GM21390 (cell line): ENCODE data around the gene CXCL16.
A peak's percentile ranks its signal among the peaks of the same experiment; 100 is the strongest.

Experiments
- ATAC-seq: cut with Tn5 transposase; IDR thresholded peaks from one replicate; pipeline ENCODE4 v1.9.1; 2021; ENCODE audit not compliant: unreplicated experiment

Gene CXCL16

GRCh38 chr17:4751932-4752331 is 12.2 kb upstream of the CXCL16 start:
- ATAC-seq = no peak

GRCh38 chr17:4750606-4751005 is 10.9 kb upstream of the CXCL16 start:
- ATAC-seq = no peak

GRCh38 chr17:4748686-4749085 is 9.0 kb upstream of the CXCL16 start:
- no peak for ATAC-seq

DNA sequence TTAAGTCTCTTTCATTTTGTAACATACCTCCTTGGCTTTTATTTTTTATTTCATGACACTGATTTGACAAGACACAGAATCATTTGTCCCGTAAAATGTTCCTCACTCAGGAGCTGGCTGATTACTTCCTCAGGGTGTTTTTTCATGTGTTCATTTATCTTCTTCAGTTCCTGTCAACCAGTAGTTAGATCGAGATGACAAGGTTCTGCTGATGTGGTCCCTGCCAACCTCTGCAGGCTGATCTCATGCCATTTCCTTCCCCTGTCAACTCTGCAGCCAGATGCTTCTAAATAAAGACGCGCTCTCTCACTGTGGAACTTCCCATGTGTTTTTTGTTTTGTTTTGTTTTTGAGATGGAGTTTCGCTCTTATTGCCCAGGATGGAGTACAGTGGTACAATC is 8.1 kb upstream of the CXCL16 start:
- no peak for ATAC-seq

- no peak for ATAC-seq
Observed at GRCh38 chr17:4744999-4745969, 5.6 kb upstream of the CXCL16 start.

GRCh38 chr17:4743898-4744297 is 4.2 kb upstream of the CXCL16 start:
- ATAC-seq = no peak

GRCh38 chr17:4743216-4743615 is 3.5 kb upstream of the CXCL16 start:
- no peak for ATAC-seq

DNA sequence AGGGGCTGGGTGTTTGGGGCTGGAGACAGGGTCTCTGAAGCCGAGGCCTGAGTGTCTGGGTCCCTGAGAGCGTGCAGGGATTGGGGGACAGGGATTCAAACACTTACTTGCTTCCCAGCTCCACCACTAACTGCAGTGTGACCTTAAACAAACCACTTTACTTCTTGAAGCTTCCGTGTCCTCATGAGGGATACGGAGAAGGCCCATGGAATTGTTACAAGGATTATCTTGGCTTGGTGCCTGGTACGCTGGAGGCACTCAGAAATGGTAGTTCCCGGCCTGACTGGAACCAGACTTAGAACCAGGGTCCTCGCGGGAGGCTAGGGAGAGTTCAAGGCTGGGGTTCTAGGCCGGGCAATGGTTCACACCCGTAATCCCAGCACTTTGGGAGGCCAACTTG is 2.9 kb upstream of the CXCL16 start:
- ATAC-seq = no peak

- no peak for ATAC-seq
Observed at GRCh38 chr17:4742133-4742532, 2.4 kb upstream of the CXCL16 start.

DNA sequence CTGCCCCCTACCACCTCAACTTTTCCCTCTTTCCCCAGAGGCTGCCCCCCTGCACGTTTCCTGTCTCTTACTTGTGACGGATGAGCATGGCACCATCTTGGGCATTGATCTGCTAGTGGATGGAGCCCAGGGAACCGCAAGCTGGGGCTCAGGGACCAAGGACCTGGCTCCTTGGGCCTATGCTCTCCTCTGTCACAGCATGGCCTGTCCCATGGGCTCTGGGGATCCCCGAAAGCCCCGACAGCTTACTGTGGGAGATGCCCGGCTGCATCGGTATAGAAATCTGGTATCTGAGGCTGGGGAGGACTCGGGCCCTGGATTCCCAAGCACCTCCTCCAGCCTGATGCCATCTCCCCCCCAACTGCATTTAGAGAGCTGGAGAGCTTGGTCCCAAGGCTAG is 1.8 kb upstream of the CXCL16 start:
- ATAC-seq = no peak

GRCh38 chr17:4740584-4740983 is 856 bp upstream of the CXCL16 start:
- ATAC-seq = no peak

DNA sequence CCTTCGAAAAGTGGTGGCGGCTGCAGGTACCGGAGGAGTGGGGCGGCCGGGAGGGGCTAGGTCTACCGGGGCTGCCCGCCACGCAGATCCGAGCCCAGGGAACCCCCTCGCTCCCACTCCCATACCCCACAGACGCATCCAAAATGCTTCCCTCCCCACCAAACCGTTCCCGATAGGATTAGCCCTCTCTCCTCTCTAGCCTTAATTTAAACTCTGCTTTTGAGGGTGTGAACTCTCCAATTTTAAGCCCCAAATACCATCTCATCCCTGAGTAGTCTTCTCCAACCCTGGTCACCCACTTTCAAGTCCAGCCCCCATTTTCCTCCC is 260 bp upstream of the CXCL16 start:
- no peak for ATAC-seq

- ATAC-seq = no peak
Observed at GRCh38 chr17:4738136-4739121, 1.3 kb downstream of the CXCL16 start.

DNA sequence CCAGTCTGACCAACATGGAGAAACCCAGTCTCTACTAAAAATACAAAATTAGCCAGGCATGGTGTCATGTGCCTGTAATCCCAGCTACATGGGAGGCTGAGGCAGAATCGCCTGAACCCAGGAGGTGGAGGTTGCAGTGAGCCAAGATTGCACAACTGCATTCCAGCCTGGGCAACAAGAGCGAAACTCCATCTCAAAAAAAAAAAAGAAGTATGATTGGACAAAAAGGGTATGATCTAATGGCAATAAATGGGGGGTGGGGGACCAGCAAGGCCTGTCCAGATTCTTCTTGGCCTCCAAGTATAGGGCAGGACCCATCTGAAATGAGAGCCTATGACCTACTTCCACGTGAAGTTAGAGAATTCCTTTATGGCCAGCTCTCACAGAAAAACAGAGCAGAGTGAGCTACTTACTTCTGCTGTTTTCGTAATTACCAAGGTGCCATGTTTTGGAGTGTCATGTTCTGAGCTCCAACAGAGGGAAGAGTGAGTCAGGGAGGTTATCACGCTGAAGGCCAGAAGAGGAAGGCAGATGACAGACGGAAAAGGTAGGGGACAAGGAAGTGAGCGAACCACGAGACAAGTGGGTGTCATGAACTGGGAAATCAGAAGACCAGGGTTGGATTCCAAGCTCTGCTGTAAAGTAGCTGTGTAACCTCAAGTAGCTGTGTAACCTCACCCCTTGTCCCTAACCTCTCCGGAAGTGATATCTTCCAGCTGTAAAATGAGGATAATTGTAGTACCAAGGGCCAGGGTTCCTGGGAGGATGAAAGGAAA is 3.7 kb downstream of the CXCL16 start:
- no peak for ATAC-seq

GRCh38 chr17:4734857-4735475 is 4.8 kb downstream of the CXCL16 start:
- no peak for ATAC-seq

GRCh38 chr17:4733073-4733531 is 6.6 kb downstream of the CXCL16 start:
- peak; percentile 47 for ATAC-seq

- ATAC-seq = no peak
Observed at GRCh38 chr17:4728124-4728523, 11.6 kb downstream of the CXCL16 start.

GRCh38 chr17:4725646-4726310 is 13.9 kb downstream of the CXCL16 start:
- ATAC-seq = no peak

GRCh38 chr17:4724650-4725049 is 15.1 kb downstream of the CXCL16 start:
- no peak for ATAC-seq

- ATAC-seq = no peak
Observed at GRCh38 chr17:4722678-4723240, 17.0 kb downstream of the CXCL16 start.
